Neutrophil (primary cell): Measurements from ENCODE around the gene ANKRD45.
"Not testable (repeated sequence)": the region's sequence is repeated elsewhere in the genome, so short reads cannot be mapped to it uniquely, and the experiment has no call there.

Experiments
- H3K27ac ChIP-seq: fragments of 200-600 bp; sonication (generic); 2 replicates; pipeline ENCODE4 v1.5.1; 2016; ENCODE audit warnings: mild to moderate bottlenecking, moderate library complexity
- H3K27me3 ChIP-seq: fragments of 200-600 bp; sonication (generic); 2 replicates; pipeline ENCODE4 v1.6.0; 2016; ENCODE audit warnings: mild to moderate bottlenecking
- H3K36me3 ChIP-seq: fragments of 200-600 bp; sonication (generic); 2 replicates; pipeline ENCODE4 v1.5.1; 2017
- H3K4me1 ChIP-seq, 2 experiments: fragments of 200-600 bp in 1 of 2; sonication (generic) in 1 of 2; 1 replicate in 1 of 2; 2 replicates in 1 of 2; pipeline versions ENCODE4 v1.5.1 to v1.6.1; 2013 to 2016; ENCODE audit warnings: low read depth in 1 of 2, low read length in 1 of 2, mild to moderate bottlenecking in 1 of 2, moderate library complexity in 1 of 2; ENCODE audit not compliant: control insufficient read depth in 1 of 2, insufficient read depth in 1 of 2
- H3K4me3 ChIP-seq, 2 experiments: fragments of 200-600 bp in 1 of 2; sonication (generic) in 1 of 2; 1 replicate in 1 of 2; 2 replicates in 1 of 2; pipeline ENCODE4 v1.5.1; 2013 to 2016; ENCODE audit warnings: low read depth in 1 of 2, low read length in 1 of 2, mild to moderate bottlenecking in 1 of 2, moderate library complexity in 1 of 2
- H3K9me3 ChIP-seq: fragments of 200-600 bp; sonication (generic); 2 replicates; pipeline ENCODE4 v1.5.1; 2016
- CTCF ChIP-seq: fragments of 200-600 bp; sonication (generic); IDR thresholded peaks from 2 replicates; pipeline ENCODE4 v1.5.1; 2016; ENCODE audit warnings: antibody characterized with exemption

The ANKRD45 gene

GRCh38 chr1:173682184-173682583 is 12.5 kb upstream of the ANKRD45 start:
- TF ChIP-seq CTCF, result no peak
- no peak overlapping the region for H3K27ac ChIP-seq
- no peaks in the 10 kb centered on the region for H3K4me1 ChIP-seq
- H3K4me3 ChIP-seq, result no peak overlapping the region
- H3K27me3 ChIP-seq, result no peaks in the 10 kb centered on the region
- no peaks in the 10 kb centered on the region for H3K9me3 ChIP-seq
- H3K36me3 ChIP-seq, result no peaks in the 10 kb centered on the region

- not testable (repeated sequence) for H3K36me3 ChIP-seq, H3K9me3 ChIP-seq, H3K4me3 ChIP-seq, H3K4me1 ChIP-seq, H3K27me3 ChIP-seq, H3K27ac ChIP-seq
Measured at GRCh38 chr1:173680152-173680551, 10.5 kb upstream of the ANKRD45 start.

DNA sequence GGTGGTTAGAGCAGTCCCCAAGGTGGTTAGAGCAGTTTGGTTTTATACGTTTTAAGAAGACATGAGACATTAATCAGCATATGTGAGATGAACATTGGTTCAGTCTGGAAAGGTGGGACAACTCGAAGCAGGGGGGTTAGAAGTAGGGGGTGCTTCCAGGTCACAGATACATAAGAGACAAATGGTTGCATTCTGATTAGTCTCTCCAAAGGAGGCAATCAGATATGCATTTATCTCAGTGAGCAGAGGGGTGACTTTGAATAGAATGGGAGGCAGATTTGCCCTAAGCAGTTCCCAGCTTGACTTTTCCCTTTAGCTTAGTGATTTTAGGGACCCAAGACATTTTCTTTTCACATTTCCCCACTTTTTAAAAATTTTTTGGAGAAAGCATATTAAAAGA is 4.8 kb upstream of the ANKRD45 start:
- H3K9me3 ChIP-seq, H3K4me3 ChIP-seq, H3K27ac ChIP-seq, H3K4me1 ChIP-seq, H3K36me3 ChIP-seq: not testable (repeated sequence)
- H3K27me3 ChIP-seq, result peaks cover 18% of the 10 kb centered on the region

GRCh38 chr1:173666646-173667045 is 3.0 kb downstream of the ANKRD45 start:
- H3K4me3 ChIP-seq, result no peak overlapping the region
- H3K9me3 ChIP-seq, result no peaks in the 10 kb centered on the region
- no peak overlapping the region for H3K27ac ChIP-seq
- TF ChIP-seq CTCF, result no peak
- H3K27me3 ChIP-seq, result peaks cover 47% of the 10 kb centered on the region
- H3K36me3 ChIP-seq, result no peaks in the 10 kb centered on the region
- H3K4me1 ChIP-seq, result peaks cover 0 to 3% of the 10 kb centered on the region in 2 experiments

DNA sequence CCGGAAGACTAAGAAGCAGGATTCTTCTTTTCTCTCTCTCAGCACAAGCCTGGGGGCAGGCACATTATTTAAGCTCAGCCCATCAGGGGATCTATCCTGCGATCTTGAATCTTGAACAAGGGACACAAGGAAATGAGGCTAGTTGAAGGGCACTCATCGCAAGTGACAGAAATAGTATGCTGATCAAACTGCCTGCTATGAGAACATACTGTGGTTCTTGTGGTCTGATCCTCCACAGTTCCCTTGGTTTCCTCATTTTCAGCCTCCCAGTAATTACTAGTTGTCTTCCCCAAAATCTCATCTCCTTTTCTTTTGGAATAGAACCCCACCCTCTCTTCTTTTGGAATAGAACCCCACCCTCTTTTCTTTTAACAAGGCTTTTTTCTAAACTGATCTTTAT is 6.5 kb downstream of the ANKRD45 start:
- no peaks in the 10 kb centered on the region for H3K9me3 ChIP-seq
- TF ChIP-seq CTCF, result no peak
- no peak overlapping the region for H3K27ac ChIP-seq
- peaks cover 16% of the 10 kb centered on the region for H3K27me3 ChIP-seq
- H3K4me1 ChIP-seq, result no peaks in the 10 kb centered on the region
- H3K36me3 ChIP-seq, result no peaks in the 10 kb centered on the region
- no peak overlapping the region for H3K4me3 ChIP-seq

DNA sequence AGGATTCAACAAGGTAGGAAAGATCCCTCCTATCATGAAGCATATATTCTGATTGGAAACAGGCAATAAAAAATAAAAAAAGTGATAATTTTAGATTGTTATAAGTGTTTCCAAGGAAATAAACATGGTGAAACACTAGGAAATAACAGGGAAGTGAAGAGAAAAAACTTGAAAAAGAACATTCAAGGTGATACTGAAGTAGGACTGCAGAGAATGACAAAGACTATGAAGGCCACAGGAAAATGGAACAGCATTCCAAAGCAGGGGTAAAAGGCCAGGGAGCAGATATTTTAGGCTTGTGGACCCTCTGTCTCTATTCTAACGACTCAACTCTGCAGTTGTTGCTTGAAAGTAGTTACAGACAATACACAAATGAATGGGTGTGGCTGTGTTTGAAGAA is 7.9 kb downstream of the ANKRD45 start:
- Histone ChIP-seq H3K4me3 (no peak overlapping the region), H3K9me3 (no peaks in the 10 kb centered on the region), H3K27me3 (peaks cover 2% of the 10 kb centered on the region), H3K27ac (no peak overlapping the region), H3K4me1 (no peaks in the 10 kb centered on the region), H3K36me3 (no peaks in the 10 kb centered on the region)
- no peak for TF ChIP-seq CTCF

GRCh38 chr1:173661271-173661670 is 8.4 kb downstream of the ANKRD45 start:
- no peak overlapping the region for H3K27ac ChIP-seq
- H3K9me3 ChIP-seq, result no peaks in the 10 kb centered on the region
- no peaks in the 10 kb centered on the region for H3K4me1 ChIP-seq
- H3K4me3 ChIP-seq, result no peak overlapping the region
- no peak for TF ChIP-seq CTCF
- no peaks in the 10 kb centered on the region for H3K27me3 ChIP-seq
- H3K36me3 ChIP-seq, result no peaks in the 10 kb centered on the region
